ENCODE measurements around the gene ATG10. TPM values are rescaled to one million over a fixed set of nuclear protein-coding genes. Genes with fewer than 3 reads are reported as not detected.
A peak's percentile ranks its signal among the peaks of the same experiment; 100 is the strongest.
"Not testable (repeated sequence)": the region's sequence is repeated elsewhere in the genome, so short reads cannot be mapped to it uniquely, and the experiment has no call there.

Gene ATG10
- total RNA-seq, 1 experiment from 2014 or later = 7.2 TPM

DNA sequence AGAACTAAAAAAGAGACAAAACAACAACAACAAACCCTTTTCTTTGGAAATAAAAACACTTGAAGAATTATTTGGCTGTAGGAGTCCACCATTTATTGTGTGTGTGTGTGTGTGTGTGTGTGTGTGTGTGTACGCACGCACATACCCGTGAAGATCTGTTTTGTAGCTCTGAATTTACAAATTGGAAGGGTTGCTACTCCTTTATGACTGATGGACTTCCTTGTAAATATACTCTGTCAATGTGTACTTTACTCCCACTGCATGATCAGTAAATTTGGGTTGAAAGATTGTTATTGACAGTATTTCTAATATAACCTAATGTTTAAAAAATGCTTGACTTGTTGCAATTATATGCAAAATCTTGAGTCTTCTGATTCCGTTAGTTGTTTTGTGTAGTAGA, 148.1 kb downstream of the ATG10 start:
- DNase-seq (ENCODE audit: low read depth) = no peak

DNA sequence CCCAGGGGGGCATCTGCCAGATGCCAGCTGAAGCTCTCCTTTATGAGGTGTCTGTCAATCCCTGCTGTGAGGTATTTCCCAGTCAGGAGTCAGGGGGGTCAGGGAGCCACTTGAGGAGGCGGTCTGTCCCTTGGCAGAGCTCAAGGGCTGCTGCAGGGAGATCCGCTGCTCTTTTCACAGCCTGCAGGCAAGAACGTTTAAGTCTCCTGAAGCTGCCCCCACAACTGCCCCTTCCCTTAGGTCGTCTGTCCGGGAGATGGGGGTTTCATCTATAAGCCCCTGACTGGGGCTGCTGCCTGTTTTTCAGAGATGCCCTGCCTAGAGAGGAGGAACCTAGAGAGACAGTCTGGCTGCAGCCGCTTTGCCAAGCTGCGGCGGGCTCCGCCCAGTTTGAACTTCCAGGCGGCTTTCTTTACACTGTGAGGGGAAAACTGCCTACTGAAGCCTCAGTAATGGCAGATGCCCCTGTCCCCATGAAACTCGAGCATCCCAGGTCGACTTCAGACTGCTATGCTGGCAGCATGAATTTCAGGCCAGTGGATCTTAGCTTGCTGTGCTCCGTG, 158.0 kb downstream of the ATG10 start:
- no peak for DNase-seq (ENCODE audit: low read depth)

DNA sequence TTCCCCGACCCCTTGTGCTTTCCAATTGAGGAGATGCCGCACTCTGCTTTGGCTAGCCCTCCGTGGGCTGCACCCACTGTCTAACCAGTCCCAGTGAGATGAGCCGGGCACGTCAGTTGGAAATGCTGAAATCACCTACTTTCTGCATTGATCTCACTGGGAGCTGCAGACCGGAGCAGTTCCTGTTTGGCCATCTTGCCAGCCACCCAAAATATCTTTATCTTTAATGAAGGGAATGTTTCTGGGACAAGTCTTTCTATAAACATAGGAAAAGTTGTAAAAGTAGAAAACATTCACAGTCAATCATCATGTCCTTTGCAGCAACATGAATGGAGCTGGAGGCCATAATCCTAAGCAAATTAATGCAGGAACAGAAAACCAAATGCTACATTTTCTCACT, 158.8 kb downstream of the ATG10 start:
- DNase-seq (ENCODE audit: low read depth) = no peak

DNA sequence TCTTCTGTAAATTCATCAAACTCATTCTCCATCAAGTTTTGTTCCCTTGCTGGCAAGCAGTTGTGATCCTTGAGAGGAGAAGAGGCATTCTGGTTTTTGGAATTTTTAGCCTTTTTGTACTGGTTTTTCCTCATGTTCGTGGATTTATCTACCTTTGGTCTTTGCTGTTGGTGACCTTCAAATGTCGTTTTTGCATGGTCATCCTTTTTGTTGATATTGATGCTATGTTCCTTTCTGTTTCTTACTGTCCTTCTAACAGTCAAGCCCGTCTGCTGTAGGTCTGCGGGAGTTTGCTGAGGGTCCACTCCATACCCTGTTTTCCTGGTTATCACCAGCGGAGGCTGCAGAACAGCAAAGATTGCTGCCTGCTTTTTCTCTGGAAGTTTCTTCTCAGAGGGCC, 165.4 kb downstream of the ATG10 start:
- no peak for DNase-seq (ENCODE audit: low read depth)

DNA sequence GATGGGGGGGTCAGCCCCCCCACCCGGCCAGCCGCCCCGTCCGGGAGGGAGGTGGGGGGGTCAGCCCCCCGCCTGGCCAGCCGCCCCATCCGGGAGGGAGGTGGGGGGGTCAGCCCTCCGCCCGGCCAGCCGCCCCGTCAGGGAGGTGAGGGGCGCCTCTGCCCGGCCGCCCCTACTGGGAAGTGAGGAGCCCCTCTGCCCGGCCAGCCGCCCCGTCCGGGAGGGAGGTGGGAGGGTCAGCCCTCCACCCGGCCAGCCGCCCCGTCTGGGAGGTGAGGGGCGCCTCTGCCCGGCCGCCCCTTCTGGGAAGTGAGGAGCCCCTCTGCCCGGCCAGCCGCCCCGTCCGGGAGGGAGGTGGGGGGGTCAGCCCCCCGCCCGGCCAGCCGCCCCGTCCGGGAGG, 168.0 kb downstream of the ATG10 start:
- DNase-seq (ENCODE audit: low read depth) = not testable (repeated sequence)

DNA sequence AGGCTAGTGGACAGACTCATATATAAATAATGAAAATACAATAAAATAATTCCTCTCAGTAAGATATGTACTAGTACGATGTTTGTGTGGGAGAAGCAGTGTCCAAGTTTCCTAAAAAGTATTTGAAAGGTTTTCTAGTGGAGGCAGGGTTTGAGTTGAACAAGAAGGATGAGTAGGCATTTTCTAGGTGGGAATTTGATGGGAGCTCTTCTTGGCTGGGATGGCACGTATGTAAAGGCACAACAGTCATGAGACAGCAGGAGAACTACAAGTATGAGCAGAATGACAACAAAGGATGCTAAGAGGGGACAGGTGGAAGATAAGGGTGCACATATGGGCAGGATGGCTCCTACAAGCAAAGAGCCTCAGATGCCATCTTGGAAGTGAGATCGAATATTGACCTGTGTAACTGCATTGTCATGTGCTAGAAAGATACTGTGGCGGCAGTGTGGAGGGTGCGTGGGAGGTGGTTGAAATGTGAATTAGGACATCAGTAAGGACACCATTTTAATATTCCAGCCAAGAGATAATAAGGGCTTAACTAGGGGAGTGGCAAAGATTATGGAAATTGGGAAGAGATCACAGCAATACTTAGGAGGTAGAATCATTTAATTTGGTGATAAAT, 170.5 kb downstream of the ATG10 start:
- no peak for DNase-seq (ENCODE audit: low read depth)

DNA sequence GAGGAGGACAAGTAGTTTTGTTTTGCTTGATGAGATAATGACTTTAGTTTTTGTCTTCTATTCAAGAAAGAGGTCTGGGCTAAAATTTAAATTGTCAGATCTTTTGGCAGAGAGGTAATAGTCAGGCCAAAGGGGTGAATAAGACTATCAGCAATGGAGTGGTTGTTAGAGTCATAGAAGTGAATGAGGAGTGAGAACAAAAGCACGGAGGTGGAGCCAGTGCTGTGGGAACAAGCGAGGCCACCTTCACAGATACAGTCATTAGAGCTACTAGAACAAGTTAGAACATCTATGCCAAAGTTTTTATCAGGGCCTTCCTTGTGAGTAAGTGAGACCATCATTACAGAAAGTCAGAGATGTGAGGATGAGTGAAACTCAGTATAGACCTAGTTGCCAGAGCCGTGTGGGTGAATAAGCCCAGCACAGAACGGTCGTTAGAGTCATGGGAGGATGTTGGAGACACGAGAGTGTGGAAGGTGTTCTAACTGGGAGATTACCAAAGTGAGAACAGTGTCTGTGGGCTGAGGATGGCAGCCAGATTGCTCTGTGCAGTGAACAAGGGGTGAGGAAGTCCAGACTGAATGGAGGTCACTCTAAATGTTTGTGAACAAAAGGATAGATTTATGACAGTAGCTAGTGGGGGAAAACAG, 171.2 kb downstream of the ATG10 start:
- no peak for DNase-seq (ENCODE audit: low read depth)

DNA sequence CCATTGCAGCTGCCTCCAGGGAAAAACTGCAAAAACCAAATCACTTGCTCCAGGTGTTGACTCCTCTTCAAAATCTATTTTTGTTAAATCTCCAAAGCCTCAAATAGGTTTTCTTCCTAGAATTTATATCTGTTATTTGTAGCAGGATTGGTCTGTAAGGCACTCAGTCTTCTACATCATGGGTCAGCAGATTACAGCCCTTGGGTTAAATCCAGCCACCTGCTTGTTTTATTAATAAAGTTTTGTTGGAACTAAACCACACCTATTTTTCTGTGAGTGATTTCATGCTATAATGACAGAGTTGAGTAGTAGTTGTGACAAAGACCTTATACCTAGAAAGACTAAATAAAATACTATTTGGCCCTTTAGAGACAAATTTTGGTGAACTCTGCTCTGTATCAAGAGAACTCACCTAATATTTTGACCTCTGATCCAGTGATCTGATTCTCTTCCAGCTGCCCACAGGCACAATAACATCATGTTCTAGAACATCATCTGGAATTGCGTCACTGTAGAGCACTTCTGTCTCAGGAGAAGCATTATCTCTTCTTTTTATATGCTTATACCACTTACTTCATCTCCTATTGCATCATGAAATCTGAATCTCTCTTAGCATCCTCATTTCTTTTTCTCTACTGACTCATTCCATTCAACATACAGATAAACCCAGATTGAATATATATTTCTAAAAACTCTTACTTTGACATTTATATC, 176.2 kb downstream of the ATG10 start:
- no peak for DNase-seq (ENCODE audit: low read depth)

DNA sequence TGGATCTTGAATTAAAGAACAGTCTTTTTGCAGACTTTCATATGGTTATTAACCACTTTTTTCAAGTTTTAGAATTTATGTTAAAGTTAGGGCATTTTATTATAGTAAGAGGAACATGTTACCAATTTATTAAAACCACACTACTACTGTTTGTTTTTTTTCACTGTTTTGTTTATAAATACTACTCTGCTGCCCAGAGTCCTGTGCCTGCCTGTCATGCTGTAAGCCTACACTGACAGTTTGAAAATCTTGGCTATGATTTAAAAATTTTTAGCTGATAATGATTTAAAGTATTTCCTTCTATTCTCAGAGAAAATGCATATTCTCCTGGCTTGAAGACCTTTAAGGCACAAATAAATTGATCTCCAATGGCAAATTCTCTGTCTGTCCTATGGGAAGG, 177.6 kb downstream of the ATG10 start:
- no peak for DNase-seq (ENCODE audit: low read depth)

DNA sequence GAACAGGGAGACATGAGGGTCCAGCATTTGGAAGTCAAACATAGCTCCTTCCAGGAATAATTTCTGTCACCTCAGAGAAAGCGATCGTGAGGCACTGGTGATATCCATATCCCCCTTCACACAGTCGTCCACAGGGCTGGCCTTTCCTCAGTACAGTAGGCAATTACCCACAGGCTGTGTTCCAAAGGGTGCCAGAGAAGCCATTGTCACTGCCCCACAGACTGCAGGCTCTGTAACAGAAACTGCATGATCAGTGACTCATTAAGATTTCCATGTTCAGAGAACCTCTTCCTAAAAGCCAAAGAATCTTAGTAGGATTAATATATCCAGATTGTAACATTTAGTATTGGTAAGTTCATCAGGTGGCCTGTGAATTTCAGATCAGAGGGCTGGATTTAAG, 178.7 kb downstream of the ATG10 start:
- DNase-seq (ENCODE audit: low read depth) = peak; percentile 22

DNA sequence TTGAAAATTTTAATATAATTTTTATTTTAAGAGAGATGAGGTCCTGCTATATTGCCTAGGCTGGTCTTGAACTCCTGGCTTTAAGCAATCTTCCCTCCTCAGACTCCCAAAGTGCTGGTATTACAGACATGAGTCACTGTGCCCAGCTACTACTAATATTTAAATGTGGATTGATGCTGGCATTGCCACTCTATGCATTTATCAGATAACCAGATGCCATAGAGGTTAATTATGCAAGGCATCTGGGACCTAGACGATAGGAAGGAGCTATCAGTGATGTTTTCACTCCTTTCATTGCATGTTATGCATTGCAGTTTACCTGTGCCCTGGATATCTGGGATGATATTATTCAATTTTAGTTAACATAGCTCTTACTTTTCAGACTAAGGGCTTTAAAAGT, 179.4 kb downstream of the ATG10 start:
- DNase-seq (ENCODE audit: low read depth) = no peak

DNA sequence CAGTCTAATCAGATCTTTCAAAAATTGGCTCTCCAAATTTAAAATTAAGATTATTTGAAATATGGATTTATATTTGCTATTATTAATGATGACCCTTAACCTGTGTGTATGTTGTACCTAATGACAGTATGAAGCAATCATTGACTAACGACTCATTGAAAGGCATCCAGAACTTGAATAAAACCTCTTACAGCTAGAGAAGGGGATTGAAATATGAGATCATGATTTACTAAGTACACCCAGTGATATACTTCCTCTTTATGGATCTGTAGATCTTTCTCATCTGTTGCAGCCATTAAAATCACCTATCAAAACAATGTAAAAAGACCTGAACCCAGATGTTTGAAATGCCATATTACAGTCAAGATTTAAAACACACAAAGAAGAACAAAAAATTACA, 179.8 kb downstream of the ATG10 start:
- no peak for DNase-seq (ENCODE audit: low read depth)

DNA sequence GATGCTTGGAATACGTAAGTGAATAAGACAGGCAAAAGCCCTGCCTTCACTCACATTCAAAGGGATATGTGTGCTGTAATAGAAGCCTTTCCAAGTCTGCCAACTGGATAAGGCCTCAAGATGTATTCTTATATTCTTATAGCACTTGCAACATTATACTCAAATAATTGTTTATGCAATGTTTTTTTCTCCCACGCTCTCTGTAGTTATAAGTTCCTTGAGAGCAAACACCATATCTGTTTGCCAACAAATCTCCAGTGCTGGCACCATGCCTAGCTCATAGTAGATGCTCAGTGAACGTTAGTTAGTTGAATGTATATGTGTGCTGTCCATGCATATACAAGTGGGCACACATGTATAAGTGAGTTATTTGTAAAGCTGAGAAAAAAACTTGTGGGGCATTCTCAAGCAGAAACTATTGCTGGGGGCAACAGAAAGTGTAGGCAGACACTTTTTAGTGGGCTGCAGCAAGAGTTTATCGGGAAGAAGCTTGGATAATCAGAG, 181.2 kb downstream of the ATG10 start:
- DNase-seq (ENCODE audit: low read depth) = no peak

DNA sequence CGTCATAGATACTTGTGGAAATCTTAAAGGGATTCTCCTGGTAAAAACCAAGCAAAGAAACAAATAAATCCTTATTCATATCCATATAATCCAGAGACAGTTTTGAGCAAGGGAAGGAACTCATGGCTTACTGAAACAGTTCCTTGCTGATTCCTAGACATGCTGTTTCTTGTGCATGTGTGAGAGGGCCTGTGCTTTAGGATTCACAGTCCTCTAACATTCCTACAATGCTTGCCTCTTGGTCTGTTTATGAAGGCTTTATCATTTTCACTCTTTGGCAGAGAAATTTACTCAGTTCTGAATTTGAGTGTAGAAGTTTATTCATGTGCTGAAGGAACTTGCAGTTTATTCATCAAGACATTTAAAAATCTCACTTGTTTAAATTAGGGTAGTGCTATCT, 183.0 kb downstream of the ATG10 start:
- no peak for DNase-seq (ENCODE audit: low read depth)

DNA sequence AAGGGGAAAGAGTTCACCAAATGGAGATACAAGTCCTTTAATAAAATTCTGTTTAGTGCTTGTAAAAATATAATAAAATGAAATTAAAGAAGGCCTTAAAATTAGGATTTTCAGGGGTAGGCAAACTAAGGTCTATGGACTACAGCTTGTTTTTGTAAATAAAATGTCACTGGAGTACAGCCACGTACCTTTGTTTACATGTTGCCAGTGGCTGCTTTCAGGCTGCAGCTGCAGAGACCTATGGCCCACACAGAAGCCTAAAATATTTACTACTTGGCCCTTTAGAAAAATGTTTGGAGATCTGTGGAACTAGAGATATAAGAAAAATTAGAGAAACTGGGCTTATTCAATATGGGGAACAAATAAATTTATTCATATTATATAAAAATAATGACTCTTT, 183.5 kb downstream of the ATG10 start:
- DNase-seq (ENCODE audit: low read depth) = no peak

DNA sequence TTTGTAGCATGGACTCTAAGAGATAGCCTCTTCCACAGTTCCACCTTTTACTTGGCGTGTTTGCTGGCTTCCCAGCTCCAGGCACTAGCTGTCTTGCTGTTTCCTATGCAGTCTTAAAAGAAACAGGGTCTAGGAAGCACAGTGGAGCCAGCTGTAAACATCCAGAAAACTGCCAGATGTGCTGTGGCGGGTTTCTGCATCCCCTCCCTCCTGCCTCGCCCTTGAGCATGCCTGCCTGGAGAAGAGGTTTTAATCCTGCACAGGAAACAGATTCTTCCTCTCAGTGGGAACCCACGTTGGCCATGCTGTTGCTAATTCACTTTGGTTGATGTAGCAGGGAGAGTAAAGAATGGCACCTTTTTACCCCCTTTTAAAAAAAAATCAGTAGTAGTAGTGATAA, 185.1 kb downstream of the ATG10 start:
- no peak for DNase-seq (ENCODE audit: low read depth)

DNA sequence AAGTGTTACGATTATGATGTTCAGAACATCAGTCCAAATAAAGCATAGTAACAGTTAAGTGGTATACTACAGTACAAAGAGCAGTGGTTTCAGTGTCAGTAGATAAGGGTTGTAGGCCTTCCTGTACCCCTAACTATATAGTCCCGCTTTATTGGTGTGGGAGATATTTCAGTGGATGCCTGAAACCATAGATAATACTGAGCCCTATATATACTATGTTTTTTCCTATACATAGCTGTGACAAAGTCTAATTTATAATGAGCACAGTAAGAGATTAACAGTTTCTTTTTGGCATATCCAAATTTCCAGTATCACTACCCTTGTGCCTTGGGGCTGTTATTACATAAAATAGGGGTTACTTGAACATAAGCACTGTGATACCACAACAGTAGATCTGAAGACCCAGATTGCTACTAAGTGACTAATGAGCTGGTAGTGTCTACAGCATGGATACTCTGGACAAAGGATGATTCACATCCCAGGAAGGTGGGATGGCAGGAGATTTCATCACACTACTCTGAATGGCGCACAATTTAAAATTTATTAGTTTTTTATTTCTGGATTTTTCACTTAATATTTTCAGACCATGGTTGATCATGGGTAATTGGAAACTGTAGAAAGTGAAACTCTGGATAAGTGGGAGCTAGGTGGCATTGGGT, 187.1 kb downstream of the ATG10 start:
- peak; percentile 91 for DNase-seq (ENCODE audit: low read depth)

DNA sequence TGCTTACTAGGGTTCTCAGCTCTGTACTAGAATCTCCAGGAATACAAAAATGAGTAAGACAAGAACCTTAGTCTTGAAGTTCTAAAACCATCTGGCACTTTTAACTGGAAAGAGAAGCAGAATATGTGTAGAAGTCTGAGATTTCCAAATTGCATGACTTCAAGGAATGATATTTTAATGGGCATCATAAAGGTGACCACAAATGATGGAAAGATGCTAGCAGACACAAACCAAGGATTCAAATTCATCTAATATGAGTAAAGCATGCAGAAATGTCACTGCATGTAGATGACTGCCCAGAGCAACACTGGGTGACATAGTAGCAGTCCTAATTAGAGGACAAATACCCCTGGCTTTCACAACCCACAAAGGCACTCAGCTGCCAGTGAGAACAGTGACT, 189.1 kb downstream of the ATG10 start:
- DNase-seq (ENCODE audit: low read depth) = peak; percentile 68

DNA sequence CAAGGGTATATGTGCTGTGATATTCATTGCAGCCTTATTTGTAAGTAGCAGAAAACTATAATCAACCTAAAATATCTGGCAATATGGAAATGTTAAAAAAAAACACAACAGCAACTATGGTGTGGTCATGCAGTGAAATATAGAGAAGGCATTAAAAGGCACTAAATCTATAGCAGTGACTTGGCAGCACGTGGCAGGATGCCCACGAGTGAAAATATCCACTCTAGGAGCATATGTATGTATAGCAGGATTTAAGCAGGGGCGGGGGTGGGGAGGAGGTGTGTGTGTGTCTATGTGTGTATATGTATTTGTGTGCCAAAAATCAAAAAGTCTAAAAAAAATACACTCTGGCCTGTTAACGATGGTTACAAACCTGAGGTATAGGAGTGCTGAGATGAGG, 190.8 kb downstream of the ATG10 start:
- no peak for DNase-seq (ENCODE audit: low read depth)

DNA sequence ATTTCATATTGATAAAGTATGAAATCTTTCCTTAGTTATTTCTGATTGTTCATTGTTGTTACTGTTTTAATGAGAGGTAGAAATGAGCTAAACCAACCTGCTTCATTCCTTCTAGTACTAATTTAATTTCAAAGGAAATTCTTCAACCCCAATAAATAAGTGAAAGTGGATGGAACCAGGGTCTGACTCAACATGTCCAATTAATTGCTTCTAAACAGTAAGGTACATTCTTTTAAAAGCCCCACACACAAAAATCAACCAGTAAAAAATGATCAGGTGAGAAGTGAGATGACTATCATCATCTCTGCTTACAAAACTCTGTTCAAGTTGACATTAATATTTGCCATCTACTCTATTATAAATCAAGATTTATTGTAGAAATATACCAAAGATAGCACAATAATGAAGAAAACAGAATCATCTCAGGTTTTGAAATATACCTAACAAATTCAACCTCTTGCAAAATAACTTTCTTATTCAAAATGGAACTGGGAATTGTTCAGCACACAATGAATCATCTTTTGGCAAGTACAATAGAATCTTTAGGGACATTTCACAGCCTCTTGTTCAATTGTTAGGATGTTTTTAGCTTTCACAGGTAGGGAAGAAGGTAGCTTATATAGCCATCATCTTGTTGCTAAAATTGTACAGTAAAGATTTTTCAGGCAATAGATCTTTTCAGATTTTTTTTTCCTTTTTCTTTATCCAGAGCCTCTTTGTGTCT, 191.8 kb downstream of the ATG10 start:
- peak; percentile 29 for DNase-seq (ENCODE audit: low read depth)

DNA sequence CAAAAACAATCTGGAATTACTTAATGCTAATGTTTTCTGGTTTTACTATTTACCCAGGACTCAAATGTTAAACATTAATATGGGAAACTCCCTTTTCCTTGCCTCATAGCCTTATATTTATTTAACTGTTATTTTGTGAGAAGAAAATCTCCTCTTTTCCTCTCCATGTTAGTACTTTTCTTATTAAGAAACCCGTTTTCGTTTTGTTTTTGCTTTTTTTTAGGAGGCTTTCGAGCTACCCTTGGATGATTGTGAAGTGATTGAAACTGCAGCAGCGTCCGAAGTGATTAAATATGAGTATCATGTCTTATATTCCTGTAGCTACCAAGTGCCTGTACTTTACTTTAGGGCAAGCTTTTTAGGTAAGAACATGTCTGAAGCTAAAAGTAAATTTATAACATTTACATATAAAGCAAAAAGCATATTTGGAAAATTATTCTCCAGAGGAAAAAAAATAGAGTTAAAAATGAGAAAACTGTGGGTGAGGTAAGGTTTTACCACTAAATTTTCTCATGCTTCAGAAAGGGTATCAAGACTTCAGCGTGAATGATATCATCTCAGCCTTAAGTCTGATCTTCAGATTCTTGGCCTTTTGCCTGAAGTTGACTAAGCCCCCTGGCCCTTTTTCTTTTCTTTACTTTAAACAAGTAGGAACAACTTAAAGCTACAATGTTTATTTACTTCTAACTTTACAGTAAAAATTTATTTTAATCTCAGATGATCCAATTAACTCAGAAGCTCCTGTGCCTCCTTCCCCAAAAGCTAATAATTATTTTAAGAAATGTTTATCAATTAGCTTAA, 192.6 kb downstream of the ATG10 start:
- DNase-seq (ENCODE audit: low read depth) = peak; percentile 82
